ENCODE data around the gene CDC6.

CDC6 gene

DNA sequence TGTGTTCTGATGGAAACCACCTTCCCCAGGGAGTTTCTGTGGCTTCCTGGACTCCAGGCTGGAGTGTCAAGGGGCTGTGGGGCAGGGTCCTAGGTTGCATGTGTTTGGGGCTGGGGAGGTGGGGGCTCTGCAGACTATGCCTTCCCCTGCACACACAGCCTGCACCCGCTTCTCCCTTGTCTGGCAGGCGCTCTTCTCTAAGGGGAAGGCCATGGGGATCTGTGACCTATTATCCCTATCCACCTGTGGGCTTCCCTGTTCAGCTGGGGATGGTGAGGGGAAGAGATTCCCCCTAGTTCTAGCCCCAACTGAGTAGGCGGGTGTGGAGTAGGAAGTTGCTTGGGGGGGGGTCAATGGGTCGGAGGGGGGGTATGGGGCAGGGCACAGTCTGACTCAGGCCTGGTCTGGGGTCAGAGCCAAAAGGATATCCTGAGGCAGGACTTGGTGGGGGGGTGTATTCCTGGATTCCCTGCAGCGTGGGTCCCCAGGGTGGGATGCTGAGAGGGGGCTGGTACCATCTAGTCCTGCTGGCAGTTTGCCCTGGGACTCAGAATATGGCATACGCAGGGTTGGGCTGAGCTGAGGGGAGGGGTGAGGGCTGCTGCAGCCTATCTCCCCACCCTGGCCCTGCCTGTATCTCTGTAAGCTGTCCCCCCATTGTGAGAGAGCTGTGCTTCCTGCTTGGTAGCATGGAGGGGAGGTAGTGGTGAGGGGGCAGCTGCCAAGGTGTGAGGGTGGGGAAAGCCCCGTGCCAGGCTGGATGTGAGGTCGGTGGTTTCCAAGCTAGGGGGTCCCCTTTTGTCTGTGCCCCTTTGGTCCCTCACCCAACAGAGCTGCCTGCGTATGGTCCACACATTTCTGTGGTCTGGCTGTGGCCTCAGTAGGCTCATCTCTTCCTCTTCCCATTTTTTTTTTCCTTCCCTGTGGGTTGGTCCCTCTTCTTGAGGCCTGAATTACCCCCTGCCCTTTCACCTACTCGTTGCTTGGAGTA is 36.0 kb downstream of the CDC6 start:
- DNase-seq = no peak

DNA sequence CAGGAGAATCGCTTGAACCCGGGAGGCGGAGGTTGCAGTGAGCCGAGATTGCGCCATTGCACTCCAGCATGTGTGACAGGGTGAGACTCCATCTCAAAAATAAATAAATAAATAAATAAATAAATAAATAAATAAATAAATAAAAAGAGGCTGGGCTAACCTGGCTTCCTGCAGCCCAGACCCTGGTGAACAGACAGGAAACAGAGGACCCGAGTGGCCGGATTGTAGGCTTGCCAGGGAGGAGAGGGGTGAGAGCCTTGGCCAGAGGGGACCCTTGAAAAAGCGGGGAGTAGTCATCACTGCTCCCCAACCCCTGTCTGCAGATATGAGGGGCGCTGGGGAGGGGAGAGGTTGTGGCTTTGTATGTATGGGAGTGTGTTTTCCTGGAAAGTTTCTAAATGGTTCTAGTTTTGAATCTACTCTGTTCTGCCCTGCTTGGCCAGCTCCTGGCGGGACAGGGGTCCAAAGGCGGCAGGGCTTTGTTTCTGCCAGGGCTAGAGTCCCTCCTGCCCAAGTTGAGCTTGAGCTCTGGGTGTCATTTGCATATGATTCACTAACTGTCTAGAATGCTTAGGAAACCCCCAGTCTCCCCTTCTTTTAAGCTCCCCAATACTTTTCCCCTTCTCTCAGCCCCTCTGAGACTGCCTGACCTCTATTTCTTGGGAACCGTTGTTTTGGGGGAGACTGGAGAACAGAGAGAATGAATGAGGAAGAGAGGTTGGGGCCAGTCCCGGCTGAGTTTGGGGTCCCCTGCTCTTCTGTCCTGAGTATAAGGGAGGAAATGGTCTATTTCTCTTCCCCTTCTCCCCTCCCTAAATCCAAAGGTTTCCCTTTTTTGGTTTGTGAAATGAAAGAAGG is 37.7 kb downstream of the CDC6 start:
- no peak for DNase-seq

DNA sequence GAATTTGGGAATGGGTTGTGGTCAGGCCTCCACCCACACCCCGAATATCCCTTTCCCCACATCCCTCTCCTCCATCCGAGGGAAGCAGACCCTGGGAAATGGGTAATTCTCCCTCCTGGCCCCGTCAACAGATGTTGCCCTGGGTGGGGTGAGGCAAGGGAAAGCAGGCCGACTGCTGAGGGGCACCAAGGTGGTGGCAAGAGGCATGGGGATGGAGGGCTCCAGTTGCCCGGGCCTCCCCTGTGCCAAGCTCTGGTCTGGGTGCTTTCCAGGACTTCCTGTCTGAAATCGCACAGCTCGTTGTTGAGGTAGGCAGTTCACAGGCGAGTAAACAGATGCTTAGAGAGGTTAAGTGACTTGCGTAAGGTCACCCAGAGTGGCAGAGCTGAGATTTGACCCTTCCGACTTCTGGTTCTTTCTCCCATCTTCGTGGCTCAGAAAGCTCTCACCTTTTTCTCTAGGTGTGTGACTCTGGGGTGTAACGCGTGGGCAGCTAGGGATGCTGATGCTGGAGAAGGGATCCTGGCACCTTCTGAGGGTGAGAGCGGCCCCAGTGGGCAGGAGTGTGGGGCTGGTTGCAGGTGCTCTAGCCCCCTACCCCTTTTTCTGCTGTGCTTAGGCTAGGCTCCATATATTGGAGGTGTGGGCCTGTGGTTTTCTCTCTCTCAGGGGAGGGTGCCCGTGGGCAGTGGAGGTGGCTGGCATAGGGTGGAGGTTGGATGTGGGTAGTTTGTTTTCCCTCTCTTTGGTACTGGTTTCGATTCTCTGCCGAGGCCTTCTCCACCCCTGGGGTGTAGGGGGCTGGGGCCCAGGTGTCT is 38.5 kb downstream of the CDC6 start:
- DNase-seq = no peak

DNA sequence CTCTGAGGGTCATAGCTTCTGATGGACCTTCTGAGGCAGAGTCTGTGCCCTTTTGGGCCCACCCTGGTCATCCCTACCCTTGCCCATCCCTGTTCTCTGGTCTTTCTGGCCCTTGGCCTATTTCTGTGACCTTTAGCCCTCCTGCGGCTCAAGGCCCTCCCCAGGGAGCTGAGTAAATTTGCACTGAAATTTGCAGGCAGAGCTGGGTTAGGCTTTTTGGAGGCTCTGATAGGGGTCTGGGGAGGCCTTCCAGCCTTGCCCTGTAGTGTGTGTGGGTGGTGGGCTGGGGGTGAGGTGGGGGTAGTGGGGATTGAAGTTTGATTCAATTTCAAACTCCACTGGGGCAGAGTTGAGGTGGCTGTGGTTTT is 39.1 kb downstream of the CDC6 start:
- DNase-seq = no peak

DNA sequence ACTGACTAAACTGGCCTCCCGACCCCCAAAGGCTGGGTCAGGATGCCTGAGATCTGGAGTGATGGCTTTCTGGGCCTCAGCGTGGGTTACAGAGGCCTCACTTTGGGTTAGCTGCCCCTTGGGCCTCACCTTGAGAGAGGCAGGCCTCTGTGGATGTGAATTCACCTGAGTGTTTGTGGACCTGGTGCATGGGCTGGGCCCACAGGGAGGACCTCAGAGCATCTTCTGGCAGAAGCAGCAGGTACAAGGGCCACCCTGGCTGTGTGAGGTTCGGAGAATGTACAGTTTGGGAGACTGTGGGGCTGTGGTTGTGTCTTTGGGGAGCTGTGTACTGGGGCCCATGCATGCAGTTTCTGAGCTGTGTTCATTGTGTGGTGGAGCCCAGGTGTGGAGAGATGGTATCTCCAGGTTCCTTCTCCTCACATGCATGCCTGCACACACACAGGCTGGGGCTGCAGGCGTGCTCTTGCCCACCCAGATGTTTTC is 39.6 kb downstream of the CDC6 start:
- DNase-seq = no peak

DNA sequence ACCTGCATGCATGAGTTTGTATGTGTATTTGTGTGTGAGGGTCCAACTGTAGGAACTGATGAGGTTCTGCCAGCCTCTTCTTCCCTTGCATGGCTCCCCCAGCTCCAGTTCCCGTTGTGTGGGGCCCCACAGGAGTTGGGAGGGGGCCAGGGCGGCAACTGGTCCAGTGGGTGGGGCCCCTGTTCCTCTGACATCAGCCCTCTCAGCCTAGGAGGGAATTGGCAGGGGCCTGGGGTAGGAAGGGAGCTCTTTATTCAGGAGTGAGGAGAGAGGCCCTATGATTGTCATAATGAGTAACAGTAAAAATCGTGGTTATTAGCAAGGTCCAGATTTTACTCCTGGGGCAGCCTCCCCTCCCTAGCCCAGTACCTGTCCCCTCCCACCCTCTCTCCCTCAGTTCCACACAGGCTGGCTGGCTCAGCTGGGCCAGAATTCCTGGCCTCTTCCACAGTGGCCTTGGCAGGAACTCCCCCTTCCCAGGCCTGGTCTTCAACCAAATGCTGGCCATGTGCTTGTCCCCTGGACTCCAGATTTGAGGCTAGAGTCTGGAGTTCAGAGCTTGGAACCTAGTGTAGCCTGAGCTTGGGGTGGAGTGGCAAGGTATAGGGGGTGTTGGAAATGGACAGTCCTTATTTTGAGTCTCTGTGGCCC is 40.2 kb downstream of the CDC6 start:
- DNase-seq = no peak

DNA sequence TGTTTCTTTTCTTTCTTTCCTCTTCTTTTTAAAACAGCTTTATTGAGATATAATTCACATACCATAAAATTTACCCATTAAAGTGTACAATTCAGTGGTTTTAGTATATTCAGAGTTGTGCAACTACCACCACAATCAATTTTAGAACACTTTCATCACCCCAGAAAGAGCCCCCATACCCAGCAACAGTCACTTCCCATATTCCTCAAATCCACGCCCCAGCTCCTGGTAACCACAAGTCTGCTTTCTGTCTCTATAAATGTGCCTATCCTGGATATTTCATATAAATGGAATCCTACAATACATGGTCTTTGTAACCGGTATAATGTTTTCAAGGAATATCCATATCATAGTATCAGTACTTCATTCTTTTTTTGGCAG is 40.7 kb downstream of the CDC6 start:
- no peak for DNase-seq

DNA sequence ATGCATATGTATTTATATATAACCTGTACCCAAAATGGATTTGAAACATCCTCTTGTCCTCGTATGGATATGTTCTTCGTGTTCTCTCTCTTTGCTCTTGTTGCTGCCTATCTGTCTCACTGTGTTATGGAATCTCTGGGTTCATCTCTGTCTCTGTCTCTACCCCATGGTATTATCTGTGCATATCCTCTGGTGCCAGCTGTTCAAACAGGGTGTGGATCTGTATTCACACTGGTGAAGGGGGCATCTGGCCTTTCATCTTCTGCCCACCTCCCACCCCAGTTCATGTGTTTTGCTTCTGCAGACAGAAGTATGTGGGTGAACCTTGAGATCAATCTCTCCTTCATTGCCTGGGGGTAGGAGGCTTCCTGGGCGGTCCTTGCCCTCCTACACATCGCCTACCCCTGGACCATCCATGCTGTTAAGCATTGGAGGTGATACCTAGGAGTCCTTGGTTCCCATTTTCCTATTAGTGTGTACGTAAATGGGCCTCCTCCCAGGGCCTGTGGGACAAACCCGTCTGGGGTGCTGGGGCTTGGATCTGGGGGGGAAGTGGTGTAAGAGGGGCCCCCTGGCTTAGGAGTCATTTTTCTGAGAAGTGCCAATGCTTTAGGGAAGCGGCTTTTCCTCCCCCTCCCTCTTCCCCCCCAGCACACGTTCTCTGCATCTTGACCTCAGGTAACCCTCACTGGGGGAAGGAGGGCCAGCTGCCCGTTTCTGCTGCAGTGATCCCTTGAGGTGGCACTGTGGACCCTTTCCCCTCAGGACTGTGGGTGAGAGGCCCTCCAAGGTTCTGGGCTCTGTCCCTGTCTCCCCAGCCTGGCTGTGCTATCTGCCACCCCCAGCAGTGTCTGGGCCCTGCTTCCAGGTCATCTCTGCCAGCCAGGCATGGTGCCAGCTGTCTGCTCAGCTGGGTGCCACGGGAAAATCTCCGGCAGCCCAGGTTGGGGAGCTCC is 42.4 kb downstream of the CDC6 start:
- peak; percentile 56 for DNase-seq

DNA sequence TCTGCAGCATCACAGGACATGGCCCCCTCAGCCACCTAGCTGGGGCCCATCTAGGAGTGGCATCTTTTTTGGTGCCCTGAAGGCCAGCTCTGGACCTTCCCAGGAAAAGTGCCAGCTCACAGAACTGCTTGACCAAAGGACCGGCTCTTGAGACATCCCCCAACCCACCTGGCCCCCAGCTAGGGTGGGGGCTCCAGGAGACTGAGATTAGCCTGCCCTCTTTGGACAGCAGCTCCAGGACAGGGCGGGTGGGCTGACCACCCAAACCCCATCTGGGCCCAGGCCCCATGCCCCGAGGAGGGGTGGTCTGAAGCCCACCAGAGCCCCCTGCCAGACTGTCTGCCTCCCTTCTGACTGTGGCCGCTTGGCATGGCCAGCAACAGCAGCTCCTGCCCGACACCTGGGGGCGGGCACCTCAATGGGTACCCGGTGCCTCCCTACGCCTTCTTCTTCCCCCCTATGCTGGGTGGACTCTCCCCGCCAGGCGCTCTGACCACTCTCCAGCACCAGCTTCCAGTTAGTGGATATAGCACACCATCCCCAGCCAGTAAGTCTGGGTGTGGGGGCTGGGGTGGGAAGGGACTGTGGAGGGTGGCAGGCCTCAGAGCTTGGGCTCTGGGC is 43.3 kb downstream of the CDC6 start:
- no peak for DNase-seq

DNA sequence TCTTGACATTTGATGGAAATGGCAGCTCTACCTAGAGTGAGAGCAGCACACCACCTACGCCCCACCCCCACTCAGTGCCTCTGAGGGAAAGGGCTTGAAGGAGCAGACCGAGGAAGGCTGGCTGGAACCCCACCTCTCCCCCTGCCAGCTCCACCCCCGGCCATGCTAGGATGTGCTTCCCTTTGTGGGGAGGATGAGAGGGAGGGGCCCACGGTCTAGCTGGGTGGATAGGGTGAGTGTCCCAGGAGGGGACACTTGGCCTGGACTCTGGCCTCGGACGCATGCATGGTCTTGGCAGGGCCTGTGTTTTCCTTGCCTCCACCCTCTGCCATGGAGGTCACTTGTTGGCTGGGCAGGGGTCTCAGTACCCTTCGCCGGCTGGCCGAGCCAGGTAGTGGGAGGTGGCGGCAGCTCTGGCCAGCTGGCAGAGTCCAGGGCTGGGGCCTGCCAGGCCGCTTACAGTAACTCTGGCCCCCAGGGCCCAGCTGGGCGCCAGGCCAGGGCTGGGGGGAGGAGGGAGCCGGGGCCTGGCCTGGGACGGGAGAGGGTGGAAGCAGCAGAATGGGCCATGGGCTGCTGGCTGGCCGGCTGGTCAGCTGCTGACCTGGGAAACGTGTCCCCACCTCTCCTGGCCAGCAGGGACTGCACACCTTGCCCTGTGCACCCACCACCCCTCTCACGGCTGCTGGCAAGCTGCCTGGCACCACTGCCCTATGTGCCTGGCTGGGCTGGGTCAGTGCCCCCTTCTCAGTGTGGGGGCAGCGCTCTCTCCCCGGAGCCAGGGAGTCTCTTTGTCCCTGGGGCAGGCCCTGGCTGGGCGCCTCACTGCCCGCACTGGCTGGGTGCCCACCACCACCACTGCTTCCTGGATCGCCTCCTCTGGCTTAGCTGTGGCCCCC is 44.3 kb downstream of the CDC6 start:
- DNase-seq = peak; percentile 93

DNA sequence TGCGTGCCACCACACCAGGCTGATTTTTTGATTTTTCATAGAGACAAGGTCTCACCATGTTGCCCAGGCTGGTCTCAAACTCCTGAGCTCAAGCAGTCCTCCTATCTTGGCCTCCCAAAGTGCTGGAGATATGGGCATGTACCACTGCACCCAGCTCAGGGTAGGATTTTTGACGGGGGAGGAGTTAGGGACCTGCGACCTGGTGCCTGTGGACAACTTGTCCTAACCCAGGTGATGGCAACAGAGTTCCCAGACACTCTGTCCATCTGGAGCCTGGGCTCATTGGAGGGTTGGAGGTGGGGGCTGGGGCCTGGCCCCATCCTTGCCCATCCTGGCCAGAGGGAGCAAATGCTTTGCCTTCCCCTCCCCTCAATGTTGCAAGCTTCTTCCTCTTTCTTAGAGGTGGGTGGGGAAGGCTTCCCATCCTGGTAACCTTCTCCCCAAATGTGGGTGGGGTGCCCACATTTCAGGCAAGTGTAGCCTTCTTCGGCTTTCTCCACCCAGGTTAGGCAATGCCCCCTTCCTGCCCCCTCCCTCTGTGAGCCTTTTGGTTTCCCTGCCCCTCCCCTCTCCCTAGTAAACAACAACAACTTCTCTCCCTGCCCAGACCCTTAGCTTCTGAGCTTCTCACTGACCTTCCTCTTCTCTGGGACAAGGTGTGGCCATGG is 46.2 kb downstream of the CDC6 start:
- no peak for DNase-seq

DNA sequence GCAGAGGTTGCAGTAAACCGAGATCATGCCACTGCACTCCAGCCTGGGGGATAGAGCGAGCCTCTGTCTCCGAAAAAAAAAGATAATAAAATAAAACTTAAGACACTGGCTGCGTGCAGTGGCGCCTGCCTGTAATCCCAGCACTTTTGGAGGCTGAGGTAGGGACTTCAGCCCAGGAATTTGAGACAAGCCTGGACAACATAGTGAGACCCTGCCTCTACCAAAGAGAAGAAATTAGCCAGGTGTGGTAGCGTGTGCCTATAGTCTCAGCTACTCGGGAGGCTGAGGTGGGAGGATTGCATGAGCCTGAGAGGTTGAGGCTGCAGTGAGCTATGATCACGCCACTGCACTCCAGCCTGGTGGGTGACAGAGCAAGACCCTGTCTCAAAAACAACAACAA is 47.9 kb downstream of the CDC6 start:
- DNase-seq = no peak

DNA sequence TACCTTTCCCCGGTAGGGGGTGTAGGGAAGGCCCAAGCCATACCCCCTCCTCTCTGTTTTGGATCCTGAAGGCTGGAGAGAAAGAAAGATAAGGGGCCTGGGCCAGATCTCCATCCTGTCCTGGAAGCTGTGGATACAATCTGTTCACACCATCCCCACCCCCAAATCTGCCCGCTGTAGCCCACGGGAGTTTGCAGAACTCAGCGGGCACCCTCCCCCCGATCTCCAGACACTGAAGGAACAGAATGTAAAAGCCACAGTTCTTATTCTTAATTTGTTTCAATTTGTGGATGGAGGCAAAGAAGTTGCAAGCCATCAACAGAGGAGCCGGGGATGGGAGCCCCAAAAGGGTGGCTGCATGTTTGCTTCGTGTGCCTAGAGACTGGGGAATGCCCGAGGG is 49.7 kb downstream of the CDC6 start:
- DNase-seq = no peak

DNA sequence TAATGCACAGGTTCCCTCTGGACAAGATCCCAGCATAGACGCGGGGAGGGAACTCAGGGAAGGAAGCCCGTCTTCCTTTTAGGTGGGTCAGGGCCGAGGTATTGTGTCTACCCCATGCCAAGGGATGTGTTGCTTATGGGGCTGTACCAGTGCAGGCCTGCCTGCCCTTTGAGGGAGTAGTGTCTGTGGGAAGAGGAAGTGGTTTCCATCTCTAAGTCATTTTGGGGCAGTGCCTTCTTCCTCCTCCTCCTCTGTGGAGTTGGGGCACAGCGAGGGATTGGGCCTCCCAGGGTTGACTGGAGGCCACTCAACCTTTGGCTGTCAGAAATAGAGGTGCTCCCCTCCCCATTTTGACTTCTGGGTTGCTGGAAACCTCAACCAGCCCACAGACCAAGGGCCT is 50.4 kb downstream of the CDC6 start:
- DNase-seq = no peak

DNA sequence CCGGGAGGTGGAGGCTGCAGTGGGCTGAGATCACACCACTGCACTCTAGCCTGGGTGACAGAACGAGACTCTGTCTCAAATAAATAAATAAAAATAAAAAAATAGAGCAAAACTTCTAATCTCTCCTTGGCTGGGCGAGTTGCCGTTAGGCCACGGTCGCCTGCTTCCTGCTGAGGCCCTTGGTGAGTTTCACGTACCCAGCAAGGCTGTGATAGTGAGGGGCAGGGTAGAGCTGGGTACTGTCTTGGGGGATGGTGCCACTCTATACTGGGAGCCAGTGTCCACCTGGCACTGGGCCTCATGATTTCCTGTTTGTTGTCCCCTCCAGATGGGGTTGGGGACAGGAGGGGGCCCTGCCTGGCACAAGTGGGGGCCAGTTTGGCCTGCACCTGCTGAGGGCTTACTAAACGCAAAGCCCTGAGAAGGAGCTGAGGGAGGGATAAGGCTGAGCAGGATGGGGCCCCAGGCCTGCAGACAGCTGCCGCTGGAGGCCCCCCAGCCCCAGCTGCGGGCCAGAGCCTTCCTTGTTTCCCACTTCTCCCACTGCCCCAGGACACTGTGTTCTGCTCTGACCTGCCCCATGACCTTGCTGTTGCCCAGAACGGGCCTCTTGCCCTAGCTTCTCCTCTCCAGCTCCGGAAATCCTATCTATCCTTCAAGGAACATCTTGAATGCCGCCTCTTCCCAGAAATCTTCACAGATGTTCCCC is 51.4 kb downstream of the CDC6 start:
- no peak for DNase-seq

DNA sequence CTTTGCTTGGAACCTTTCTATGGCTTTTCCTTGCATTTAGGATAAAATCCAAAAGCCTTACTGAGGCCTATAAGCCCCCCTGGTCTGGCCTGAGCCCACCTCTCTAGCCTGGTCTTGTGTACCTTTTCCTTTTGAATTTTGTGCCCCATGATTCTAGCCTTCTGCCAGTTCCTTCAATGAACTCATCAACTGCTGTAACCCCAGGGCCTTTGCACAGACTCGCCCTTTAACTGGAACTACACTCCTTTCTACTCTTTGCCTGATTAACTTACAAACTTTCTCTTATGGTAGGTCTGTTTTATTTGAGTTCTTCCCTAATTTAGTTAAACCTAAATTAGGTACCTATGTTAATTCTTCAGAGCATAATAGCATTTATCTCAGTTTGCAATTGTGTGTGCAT is 52.6 kb downstream of the CDC6 start:
- no peak for DNase-seq

DNA sequence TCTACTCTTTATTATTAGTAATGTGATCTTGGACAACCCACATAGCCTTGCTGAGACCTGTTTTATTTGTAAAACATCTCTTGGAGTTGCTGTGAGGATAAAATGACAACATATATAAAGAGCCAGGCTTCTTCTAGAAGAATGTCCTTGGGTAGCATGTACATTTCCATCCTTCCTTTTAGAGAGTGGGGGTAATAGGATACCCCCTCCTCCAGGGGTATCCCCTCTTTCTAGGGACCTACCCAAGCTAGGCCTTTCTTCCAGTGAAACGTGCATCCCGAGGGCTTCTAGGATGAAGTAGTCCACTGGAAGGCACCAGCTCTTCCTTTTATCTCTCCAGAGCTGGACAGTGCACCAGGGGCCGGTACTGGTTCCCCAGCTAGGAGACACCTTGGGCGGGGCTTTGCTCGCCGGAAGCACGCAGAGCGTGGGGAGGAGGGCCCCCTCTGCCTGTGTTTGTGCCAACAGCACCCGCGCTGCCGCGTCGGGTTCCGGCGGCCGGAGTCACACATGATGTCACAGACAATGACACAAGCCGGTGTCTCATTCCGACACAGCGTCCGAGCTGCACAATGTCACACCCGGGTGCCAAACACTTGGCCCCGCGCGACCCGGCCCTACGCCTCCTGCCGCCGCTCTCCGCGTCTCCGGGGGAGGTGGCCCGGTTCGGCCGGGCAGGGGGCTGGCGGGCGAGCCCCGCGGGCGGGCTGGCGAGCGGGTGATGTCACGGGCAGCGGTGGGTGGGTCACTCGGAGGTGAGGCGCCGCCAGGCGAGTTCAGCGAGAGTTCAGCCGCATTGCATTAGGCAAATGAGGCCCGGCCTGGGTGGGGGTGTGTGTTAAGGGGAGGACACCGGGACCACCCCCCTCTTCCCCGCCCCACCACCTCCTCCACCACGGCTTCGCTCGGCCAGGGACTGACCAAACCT is 53.5 kb downstream of the CDC6 start:
- DNase-seq = peak; percentile 75
